ENCODE results near the gene SEMA5A. TPM values are rescaled to one million over a fixed set of nuclear protein-coding genes. Genes with fewer than 3 reads are reported as not detected.

The SEMA5A gene
- total RNA-seq, 1 donor = 57.0 TPM

DNA sequence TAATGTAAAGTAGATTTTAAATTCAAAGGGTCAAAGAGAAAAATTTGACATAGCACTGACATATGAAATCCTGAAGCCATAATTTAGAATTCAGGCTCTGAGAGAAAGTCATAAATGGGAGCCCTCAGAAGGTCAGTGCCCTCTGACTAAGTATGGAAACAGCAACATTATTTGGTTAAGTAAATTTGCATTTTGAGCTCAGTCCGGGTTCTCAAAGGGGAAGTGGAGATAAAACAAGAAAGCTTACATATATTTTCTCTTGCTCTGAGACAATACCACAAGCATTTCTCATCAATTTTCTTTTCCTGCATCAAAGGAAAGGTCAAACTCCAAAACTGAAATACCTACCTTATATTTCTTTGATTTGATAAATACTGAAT, 348.0 kb downstream of the SEMA5A start:
- TF ChIP-seq, protein P1, sequence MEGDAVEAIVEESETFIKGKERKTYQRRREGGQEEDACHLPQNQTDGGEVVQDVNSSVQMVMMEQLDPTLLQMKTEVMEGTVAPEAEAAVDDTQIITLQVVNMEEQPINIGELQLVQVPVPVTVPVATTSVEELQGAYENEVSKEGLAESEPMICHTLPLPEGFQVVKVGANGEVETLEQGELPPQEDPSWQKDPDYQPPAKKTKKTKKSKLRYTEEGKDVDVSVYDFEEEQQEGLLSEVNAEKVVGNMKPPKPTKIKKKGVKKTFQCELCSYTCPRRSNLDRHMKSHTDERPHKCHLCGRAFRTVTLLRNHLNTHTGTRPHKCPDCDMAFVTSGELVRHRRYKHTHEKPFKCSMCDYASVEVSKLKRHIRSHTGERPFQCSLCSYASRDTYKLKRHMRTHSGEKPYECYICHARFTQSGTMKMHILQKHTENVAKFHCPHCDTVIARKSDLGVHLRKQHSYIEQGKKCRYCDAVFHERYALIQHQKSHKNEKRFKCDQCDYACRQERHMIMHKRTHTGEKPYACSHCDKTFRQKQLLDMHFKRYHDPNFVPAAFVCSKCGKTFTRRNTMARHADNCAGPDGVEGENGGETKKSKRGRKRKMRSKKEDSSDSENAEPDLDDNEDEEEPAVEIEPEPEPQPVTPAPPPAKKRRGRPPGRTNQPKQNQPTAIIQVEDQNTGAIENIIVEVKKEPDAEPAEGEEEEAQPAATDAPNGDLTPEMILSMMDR (IDR thresholded peaks at IDR 0.05; ENCODE audit: insufficient read depth, low read length) = no peak
- DNase-seq (ENCODE audit: low read depth) = no peak
- no peak overlapping the region for H3K4me3 ChIP-seq (ENCODE audit: low read depth, low read length)

DNA sequence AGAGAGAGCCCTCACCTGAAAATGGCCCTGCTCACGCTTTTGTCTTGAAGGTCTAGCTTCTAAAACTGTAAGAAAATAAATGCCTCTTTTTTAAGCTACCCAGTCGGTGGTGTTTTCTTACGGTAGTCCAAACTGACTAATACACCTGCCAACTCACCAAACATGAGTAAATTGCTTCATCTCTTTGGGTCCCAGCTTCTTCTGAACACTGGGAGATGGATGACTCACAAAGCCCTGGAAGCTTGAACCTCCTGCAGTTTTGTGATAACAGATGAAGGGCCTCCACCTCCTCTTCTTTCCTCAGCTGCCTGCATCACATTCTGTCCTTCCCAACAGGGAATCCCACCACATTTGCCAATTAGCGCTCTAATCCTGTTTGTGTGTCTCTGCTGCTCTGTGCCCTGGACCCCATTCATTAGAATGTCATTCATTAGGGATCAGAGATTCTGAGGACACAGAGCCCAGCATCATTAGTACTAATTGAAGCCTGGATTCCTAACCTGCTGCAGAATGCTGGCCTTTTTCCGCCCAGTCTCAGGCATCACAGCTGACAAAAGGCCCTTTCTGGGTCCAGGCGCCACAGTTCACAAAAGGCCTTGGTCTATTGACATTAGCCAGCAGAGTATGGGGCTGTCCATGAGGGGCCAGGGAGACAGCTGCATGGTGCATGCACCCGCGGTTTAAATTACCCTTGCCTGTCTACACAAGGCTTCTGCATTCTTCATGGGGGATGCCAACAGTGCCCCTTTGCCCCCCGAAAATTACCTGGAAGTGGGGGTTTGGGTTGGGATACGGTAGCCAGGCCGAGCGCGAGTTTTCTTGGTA, 349.3 kb downstream of the SEMA5A start:
- peak; percentile 79 for DNase-seq (ENCODE audit: low read depth)
- H3K4me3 ChIP-seq (ENCODE audit: low read depth, low read length) = no peak overlapping the region
- TF ChIP-seq, protein P1 (IDR thresholded peaks at IDR 0.05; ENCODE audit: insufficient read depth, low read length) = no peak

DNA sequence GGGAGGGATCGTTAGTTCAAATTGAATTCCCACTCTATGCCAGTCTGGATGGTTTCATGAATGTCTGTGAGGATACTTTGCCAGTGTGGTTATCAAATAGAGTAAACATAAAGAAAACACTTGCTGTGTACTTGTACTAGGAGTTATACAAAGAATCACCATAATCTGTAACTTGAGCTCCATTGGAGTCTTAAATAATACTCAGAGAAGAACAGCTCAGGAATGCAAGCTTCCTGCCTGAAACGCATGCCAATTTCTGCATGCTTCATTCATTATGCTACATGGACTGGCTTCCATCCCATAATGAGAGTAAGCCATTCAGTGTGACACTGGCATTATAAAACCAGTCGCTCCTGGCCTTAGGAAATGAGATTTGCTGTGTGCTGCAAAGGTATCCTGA, 351.4 kb downstream of the SEMA5A start:
- DNase-seq (ENCODE audit: low read depth) = peak; percentile 84
- TF ChIP-seq, protein P1 (IDR thresholded peaks at IDR 0.05; ENCODE audit: insufficient read depth, low read length) = no peak
- no peak overlapping the region for H3K4me3 ChIP-seq (ENCODE audit: low read depth, low read length)

DNA sequence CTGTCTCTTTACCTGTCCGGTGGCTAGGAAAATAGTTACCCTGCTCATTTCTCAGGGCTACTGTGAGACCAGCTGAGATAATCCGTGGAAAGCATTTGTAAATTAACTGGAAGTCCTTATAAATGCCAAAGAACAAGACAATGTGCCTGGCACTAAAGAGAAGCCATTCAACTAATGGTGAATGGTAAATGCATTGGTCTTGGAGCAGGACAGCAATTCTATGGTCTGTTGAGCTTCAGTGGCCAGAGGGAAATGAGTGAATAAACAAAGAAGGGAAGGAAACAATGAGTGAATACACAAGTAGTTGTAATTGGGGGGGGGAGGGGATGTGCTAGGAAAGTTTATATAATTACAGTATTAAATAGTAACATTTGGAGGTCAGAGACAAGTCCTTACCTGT, 353.6 kb downstream of the SEMA5A start:
- TF ChIP-seq, protein P1 (IDR thresholded peaks at IDR 0.05; ENCODE audit: insufficient read depth, low read length) = no peak
- H3K4me3 ChIP-seq (ENCODE audit: low read depth, low read length) = no peak overlapping the region
- no peak for DNase-seq (ENCODE audit: low read depth)

DNA sequence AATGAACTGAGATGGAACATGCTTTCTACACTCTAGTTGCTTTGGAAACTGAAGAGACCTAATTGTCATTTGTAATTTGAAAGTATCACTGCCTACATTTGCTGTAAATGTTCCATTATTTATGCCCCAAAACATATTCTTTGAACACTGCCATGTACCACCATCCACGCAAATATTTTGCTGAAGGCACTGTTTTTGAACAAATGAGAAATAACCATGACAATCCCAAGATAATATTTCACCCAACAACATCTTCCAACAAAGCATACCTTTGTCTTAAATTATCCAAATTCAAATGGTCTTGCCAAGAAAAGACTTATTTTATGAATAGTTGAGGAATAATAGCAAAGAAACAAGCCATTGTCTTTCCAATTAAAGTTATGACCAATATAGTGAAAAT, 356.2 kb downstream of the SEMA5A start:
- TF ChIP-seq, protein P1 (IDR thresholded peaks at IDR 0.05; ENCODE audit: insufficient read depth, low read length) = no peak
- no peak for DNase-seq (ENCODE audit: low read depth)
- H3K4me3 ChIP-seq (ENCODE audit: low read depth, low read length) = no peak overlapping the region

DNA sequence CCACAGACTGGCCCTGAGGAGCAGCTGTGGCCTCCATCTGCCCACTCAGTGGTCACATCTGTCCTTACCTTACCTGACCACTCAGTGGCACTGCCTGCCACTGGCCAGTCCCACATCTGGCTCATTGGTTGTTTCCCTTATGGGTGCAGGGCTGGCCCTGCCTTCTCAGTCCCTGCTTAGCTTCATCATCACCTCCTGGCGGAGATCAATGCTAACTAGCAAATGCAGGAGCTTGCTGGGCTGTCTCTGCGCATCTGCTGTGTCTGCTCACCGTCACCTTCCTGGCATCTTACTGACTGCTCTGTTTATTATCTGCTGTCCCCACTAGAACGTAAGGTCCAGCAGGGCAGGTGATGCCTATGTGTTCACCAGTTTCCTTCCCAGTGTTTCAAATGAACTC, 356.9 kb downstream of the SEMA5A start:
- TF ChIP-seq, protein P1 (IDR thresholded peaks at IDR 0.05; ENCODE audit: insufficient read depth, low read length) = no peak
- no peak for DNase-seq (ENCODE audit: low read depth)
- H3K4me3 ChIP-seq (ENCODE audit: low read depth, low read length) = no peak overlapping the region

DNA sequence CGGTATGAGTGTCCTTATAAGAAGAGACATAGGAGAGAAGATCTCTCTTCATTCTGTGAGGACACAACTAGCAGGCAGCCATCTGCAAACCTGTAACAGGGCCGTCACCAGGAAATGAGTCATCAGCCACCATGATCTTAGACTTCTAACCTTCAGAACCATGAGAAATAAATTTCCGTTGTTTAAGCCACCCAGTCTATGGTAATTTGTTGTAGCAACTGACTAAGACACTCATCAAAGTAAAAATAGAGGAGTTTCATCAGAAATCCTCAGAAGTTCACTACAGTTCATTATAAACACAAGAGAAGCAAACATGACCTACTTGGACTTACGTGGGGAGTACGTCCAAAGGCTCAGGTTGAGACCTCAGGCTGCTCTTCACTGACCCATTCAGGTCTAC, 357.7 kb downstream of the SEMA5A start:
- peak; percentile 58 for DNase-seq (ENCODE audit: low read depth)
- H3K4me3 ChIP-seq (ENCODE audit: low read depth, low read length) = no peak overlapping the region
- TF ChIP-seq, protein P1 (IDR thresholded peaks at IDR 0.05; ENCODE audit: insufficient read depth, low read length) = no peak

Measured in fibroblast of the aortic adventitia (primary cell).